B cell (primary cell): Measurements from ENCODE around the gene XPA. TPM values are rescaled to one million over a fixed set of nuclear protein-coding genes. Genes with fewer than 3 reads are reported as not detected.

Source experiments
- ATAC-seq: fragments of 200-7000 bp; cut with Tn5 transposase; one replicate; pipeline ENCODE4 v1.10.0; 2021; ENCODE audit warnings: low read depth, mild to moderate bottlenecking, moderate number of reproducible peaks, moderate library complexity
- CTCF ChIA-PET: fragments of 350-600 bp; sonication (Branson Sonifier 250); formaldehyde crosslinking; loops from one replicate; lab custom pipeline; 2021; ENCODE audit warnings: antibody characterized with exemption, inconsistent platforms; lab: Charles Lee
- POLR2A ChIA-PET: fragments of 350-600 bp; sonication (Branson Sonifier 250); formaldehyde crosslinking; loops from one replicate; lab custom pipeline; 2021; ENCODE audit warnings: antibody characterized with exemption; lab: Charles Lee
- DNase-seq: peaks from one replicate; pipeline ENCODE4 v3.0.0; 2013
- H2AFZ ChIP-seq: 2 replicates; pipeline ENCODE4 v1.6.1; 2012; ENCODE audit warnings: mild to moderate bottlenecking, low read depth, low read length; ENCODE audit not compliant: insufficient read depth, poor library complexity, severe bottlenecking
- H3K27ac ChIP-seq, 2 donors: 1 replicate in 1 of 2; 2 replicates in 1 of 2; pipeline ENCODE4 v1.5.1; 2012 to 2013; ENCODE audit warnings: low read length in 2 of 2, mild to moderate bottlenecking in 2 of 2, moderate library complexity in 1 of 2
- H3K27me3 ChIP-seq, 4 experiments: fragments of 200-600 bp in 1 of 4; sonication (generic) in 1 of 4; replicated peaks in 1 of 4; 1 replicate in 2 of 4; 2 replicates in 2 of 4; pipeline versions ENCODE4 v1.6.1 to v1.7.0; 2013 to 2016; ENCODE audit warnings: low read length in 3 of 4, mild to moderate bottlenecking in 2 of 4, mixed read lengths in 1 of 4, moderate library complexity in 1 of 4; ENCODE audit not compliant: insufficient read depth in 4 of 4, control insufficient read depth in 3 of 4; ENCODE audit errors: control extremely low read depth in 1 of 4
- H3K36me3 ChIP-seq, 2 experiments: replicated peaks in 1 of 2; 1 replicate in 1 of 2; 2 replicates in 1 of 2; pipeline versions ENCODE4 v1.6.1 to v1.7.1; 2013; ENCODE audit warnings: low read length in 1 of 2; ENCODE audit not compliant: insufficient read depth in 2 of 2, control insufficient read depth in 1 of 2; ENCODE audit errors: control extremely low read depth in 1 of 2, extremely low read depth in 1 of 2
- H3K4me1 ChIP-seq, 2 donors: fragments of 200-600 bp in 1 of 2; sonication (generic) in 1 of 2; 1 replicate in 1 of 2; 2 replicates in 1 of 2; pipeline versions ENCODE4 v1.5.1 to v1.6.1; 2013 to 2017; ENCODE audit warnings: low read length in 2 of 2; ENCODE audit not compliant: control insufficient read depth in 2 of 2, insufficient read depth in 2 of 2
- H3K4me2 ChIP-seq: replicated peaks from 2 replicates; pipeline ENCODE3; 2012; ENCODE audit warnings: mild to moderate bottlenecking, low read depth, low read length; ENCODE audit not compliant: poor library complexity, severe bottlenecking
- H3K4me3 ChIP-seq, 5 experiments: fragments of 200-600 bp in 1 of 5; sonication (generic) in 1 of 5; 1 replicate in 3 of 5; 2 replicates in 2 of 5; pipeline versions ENCODE4 v1.5.1 to v1.7.0; 2011 to 2016; ENCODE audit warnings: low read length in 4 of 5, mild to moderate bottlenecking in 4 of 5, low read depth in 2 of 5, control low read depth in 1 of 5, moderate library complexity in 1 of 5; ENCODE audit not compliant: insufficient read depth in 1 of 5; ENCODE audit errors: control extremely low read depth in 1 of 5, extremely low read depth in 1 of 5
- H3K79me2 ChIP-seq: fragments of 200-600 bp; sonication (generic); one replicate; pipeline ENCODE4 v1.6.0; 2016; ENCODE audit warnings: low read length; ENCODE audit not compliant: control insufficient read depth, insufficient read depth
- H3K9ac ChIP-seq: fragments of 200-600 bp; sonication (generic); 2 replicates; pipeline ENCODE4 v1.6.1; 2017; ENCODE audit warnings: mild to moderate bottlenecking, low read length, moderate library complexity
- H3K9me3 ChIP-seq, 3 donors: one replicate each; pipeline versions ENCODE4 v1.6.1 to v1.7.1; 2013; ENCODE audit warnings: low read length in 2 of 3; ENCODE audit not compliant: control insufficient read depth in 2 of 3, insufficient read depth in 1 of 3; ENCODE audit errors: control extremely low read depth in 1 of 3
- H4K20me1 ChIP-seq: 2 replicates; pipeline ENCODE4 v1.6.0; 2012; ENCODE audit warnings: mild to moderate bottlenecking, low read length; ENCODE audit not compliant: insufficient read depth, control insufficient read depth, poor library complexity, severe bottlenecking
- H3K27ac Mint-ChIP-seq: one replicate; pipeline ENCODE4 v1.8.0; 2021; ENCODE audit warnings: mixed read lengths
- H3K27me3 Mint-ChIP-seq: one replicate; pipeline ENCODE4 v1.8.0; 2021; ENCODE audit warnings: mixed read lengths
- H3K4me1 Mint-ChIP-seq: one replicate; pipeline ENCODE4 v1.8.0; 2021; ENCODE audit warnings: mixed read lengths
- H3K4me3 Mint-ChIP-seq: one replicate; pipeline ENCODE4 v1.8.0; 2021; ENCODE audit warnings: mixed read lengths
- H3K9me3 Mint-ChIP-seq: one replicate; pipeline ENCODE4 v1.8.0; 2022; ENCODE audit warnings: mixed read lengths; ENCODE audit not compliant: insufficient read depth
- CTCF ChIP-seq: fragments of 200-600 bp; IDR thresholded peaks from one replicate; pipeline ENCODE4 v1.8.0; 2022; ENCODE audit warnings: antibody characterized with exemption, mild to moderate bottlenecking
- EZH2 ChIP-seq: IDR thresholded peaks from 2 replicates; pipeline ENCODE4 v1.6.1; 2012; ENCODE audit warnings: borderline replicate concordance, low read depth, mild to moderate bottlenecking, moderate library complexity, low read length; ENCODE audit not compliant: insufficient read depth, poor library complexity, severe bottlenecking
- WGBS: methylation state at CpG from one replicate; pipeline ENCODE4 v1.1.5; 2013; ENCODE audit warnings: missing lambda C conversion rate; ENCODE audit not compliant: insufficient coverage; 5-methylcytosine and 5-hydroxymethylcytosine counted together
- intact Hi-C: fragments of 100-400 bp; cut with micrococcal nuclease; formaldehyde crosslinking; loops from one replicate; pipeline ENCODE4 v1.10.0; 2022
- polyA plus RNA-seq: library from polyadenylated mRNA; depleted of rRNA; stranded (reverse); fragments of >200 nt; gene quantifications from 2 replicates; pipeline ENCODE4 v1.2.3, GENCODE V29; 2012
- total RNA-seq, 2 donors: library from RNA; stranded (reverse); fragments of 120-200 nt in 1 of 2; gene quantifications; 1 replicate in 1 of 2; 2 replicates in 1 of 2; pipeline versions ENCODE4 v1.2.3 to v1.2.4, GENCODE V29; 2013 to 2022

Gene XPA
- total and polyA plus RNA-seq, 2 donors (not counting 1 experiment from before 2014, with no cell fraction given) = 3.8 to 21.3 TPM

- H3K4me2 ChIP-seq = no peak overlapping the region
- H3K4me3 ChIP-seq = no peak overlapping the region
- no peak overlapping the region for H2AFZ ChIP-seq
- WGBS = 50% methylated on average over 2 of the region's 3 CpGs
- DNase-seq = no peak
- Mint-ChIP-seq H3K4me3 (no peak overlapping the region), H3K27me3 (peaks cover 39% of the 10 kb centered on the region), H3K27ac (no peak overlapping the region), H3K9me3 (no peaks in the 10 kb centered on the region), H3K4me1 (peaks cover 3% of the 10 kb centered on the region)
- CTCF ChIA-PET = interaction anchor here (0.5 to 1.7 kb wide), 4 partner anchors 9 to 558 kb away, joined by 3 to 5 read pairs (median 3); no protein-coding TSS in a partner anchor
- TF ChIP-seq EZH2 (no peak), CTCF (no peak)
- H3K27me3 ChIP-seq = peaks cover 0 to 15% (median 5%) of the 10 kb centered on the region in 4 experiments
- H3K27ac ChIP-seq = no peak overlapping the region
- peaks cover 2 to 3% of the 10 kb centered on the region in 2 donors for H3K4me1 ChIP-seq
- no peak for ATAC-seq
- H3K9me3 ChIP-seq = peaks cover 0 to 1% (median 0%) of the 10 kb centered on the region in 3 donors
- no peaks in the 10 kb centered on the region for H3K36me3 ChIP-seq
- H3K79me2 ChIP-seq = no peaks in the 10 kb centered on the region
- intact Hi-C loops = no loop called here
- POLR2A ChIA-PET = no interaction called here
- H3K9ac ChIP-seq = no peak overlapping the region
- no peaks in the 10 kb centered on the region for H4K20me1 ChIP-seq
These were observed 8.3 kb upstream of the XPA start for GRCh38 chr9:97705354-97705950.

GRCh38 chr9:97704851-97705250 lies 7.7 kb upstream of the XPA start:
- Histone ChIP-seq H3K27ac (no peak overlapping the region), H3K9me3 (peaks cover 0 to 3% (median 1%) of the 10 kb centered on the region in 3 donors), H3K9ac (no peak overlapping the region), H3K4me1 (peaks cover 2 to 3% of the 10 kb centered on the region in 2 donors), H3K79me2 (no peaks in the 10 kb centered on the region), H4K20me1 (no peaks in the 10 kb centered on the region), H3K4me2 (no peak overlapping the region), H2AFZ (no peak overlapping the region), H3K36me3 (no peaks in the 10 kb centered on the region), H3K4me3 (no peak overlapping the region), H3K27me3 (peaks cover 0 to 12% (median 4%) of the 10 kb centered on the region in 4 experiments)
- Mint-ChIP-seq H3K27me3 (peaks cover 35% of the 10 kb centered on the region), H3K9me3 (no peaks in the 10 kb centered on the region), H3K4me1 (peaks cover 4% of the 10 kb centered on the region), H3K27ac (no peak overlapping the region), H3K4me3 (no peak overlapping the region)
- DNase-seq (no peak), ATAC-seq (no peak)
- no peak for TF ChIP-seq EZH2
- TF ChIP-seq CTCF = no peak
- CTCF ChIA-PET = no interaction called here
- 93% methylated on average over 3 of the region's 4 CpGs for WGBS
- POLR2A ChIA-PET = no interaction called here
- intact Hi-C loops = no loop called here
